GM12864 (cell line): ENCODE results near the gene ANKRD44.

Experiments
- DNase-seq: peaks from one replicate; pipeline ENCODE4 v3.0.0-alpha.2; 2011; ENCODE audit warnings: low read depth
- H3K4me3 ChIP-seq: 2 replicates; pipeline ENCODE4 v1.5.1; 2011; ENCODE audit warnings: mild to moderate bottlenecking, low read depth, low read length, control low read depth
- TF ChIP-seq, protein P1 (sequence below): IDR thresholded peaks from 2 replicates; pipeline ENCODE4 v1.5.1; 2011; ENCODE audit warnings: low read depth, mild to moderate bottlenecking, moderate library complexity, low read length, control low read depth, inconsistent platforms; ENCODE audit errors: missing control alignments

Gene ANKRD44

GRCh38 chr2:197280015-197280702 lies 30.4 kb downstream of the ANKRD44 start:
- TF ChIP-seq, protein P1, sequence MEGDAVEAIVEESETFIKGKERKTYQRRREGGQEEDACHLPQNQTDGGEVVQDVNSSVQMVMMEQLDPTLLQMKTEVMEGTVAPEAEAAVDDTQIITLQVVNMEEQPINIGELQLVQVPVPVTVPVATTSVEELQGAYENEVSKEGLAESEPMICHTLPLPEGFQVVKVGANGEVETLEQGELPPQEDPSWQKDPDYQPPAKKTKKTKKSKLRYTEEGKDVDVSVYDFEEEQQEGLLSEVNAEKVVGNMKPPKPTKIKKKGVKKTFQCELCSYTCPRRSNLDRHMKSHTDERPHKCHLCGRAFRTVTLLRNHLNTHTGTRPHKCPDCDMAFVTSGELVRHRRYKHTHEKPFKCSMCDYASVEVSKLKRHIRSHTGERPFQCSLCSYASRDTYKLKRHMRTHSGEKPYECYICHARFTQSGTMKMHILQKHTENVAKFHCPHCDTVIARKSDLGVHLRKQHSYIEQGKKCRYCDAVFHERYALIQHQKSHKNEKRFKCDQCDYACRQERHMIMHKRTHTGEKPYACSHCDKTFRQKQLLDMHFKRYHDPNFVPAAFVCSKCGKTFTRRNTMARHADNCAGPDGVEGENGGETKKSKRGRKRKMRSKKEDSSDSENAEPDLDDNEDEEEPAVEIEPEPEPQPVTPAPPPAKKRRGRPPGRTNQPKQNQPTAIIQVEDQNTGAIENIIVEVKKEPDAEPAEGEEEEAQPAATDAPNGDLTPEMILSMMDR: no peak
- H3K4me3 ChIP-seq: no peak overlapping the region
- DNase-seq: no peak

DNA sequence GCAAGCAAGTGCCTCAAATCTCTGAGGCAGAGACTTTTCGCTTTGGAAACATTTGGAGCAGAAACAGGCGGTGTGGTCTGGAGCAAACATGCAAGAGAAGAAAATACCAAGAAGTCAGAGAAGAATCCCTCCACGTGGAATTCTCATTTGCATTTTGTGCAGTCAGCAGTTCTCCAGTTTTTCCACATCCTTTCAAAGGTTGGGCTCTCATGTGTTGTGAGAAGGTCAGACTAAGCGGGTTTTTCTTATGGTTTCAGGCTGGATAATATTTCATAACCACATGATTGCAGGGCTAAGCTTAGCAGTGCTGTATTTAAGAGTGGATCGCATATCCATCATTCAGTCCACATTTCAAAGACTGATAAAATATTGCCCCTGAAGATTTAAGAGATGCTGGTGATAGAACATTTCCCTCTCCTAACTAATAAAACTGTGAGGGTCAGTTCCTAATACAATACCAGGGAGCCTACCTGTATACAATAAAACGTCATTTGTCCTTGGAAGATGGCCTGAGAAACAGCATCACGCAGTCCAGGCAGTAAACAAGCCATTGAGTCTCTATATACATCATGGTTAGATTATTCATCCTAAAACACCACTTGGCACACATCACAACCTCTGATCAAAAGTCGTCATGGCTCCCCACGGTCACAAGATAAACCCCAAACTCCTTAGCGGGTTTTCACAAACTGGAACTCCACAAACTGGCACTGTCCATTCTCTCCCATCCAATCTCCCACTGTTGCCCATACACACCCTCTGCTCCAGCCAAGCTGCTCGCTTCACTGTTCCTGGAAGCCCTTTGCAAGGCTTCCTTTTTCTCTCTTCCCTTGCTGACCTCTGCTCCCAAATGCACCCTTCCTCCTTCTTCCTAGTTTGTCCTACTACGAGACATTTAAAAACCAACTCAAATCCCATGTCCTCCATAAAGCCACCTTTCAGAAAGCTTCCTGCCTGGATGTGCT lies 31.5 kb downstream of the ANKRD44 start:
- TF ChIP-seq, protein P1: no peak
- H3K4me3 ChIP-seq: no peak overlapping the region
- DNase-seq: no peak

- DNase-seq: no peak
- H3K4me3 ChIP-seq: no peak overlapping the region
- TF ChIP-seq, protein P1: no peak
Observed at GRCh38 chr2:197277794-197278193, 32.8 kb downstream of the ANKRD44 start.

- no peak overlapping the region for H3K4me3 ChIP-seq
- DNase-seq: no peak
- TF ChIP-seq, protein P1: no peak
Observed at GRCh38 chr2:197276156-197276555, 34.4 kb downstream of the ANKRD44 start.

GRCh38 chr2:197274937-197275336 lies 35.6 kb downstream of the ANKRD44 start:
- no peak for DNase-seq
- TF ChIP-seq, protein P1: no peak
- H3K4me3 ChIP-seq: no peak overlapping the region

DNA sequence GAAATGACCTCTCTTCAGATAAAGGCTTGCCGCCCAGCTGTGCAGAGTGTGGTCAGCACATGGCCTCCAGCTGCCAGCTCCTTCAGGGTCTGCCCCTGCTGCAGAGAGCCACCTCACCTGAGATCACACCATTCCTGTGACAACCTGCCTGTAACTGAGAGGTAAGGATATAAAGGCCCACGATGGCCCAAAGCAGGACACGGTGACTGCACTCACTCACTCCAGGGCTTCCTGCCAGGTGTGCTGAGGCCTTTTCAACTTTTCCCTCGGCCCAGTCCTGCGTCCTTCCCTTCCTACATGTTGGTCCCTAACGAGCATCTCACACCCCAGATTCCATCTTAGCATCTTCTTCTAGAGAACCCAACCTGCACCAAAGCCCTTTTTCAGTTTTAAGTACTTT lies 36.2 kb downstream of the ANKRD44 start:
- no peak for DNase-seq
- TF ChIP-seq, protein P1: no peak
- H3K4me3 ChIP-seq: no peak overlapping the region
